ENCODE measurements around the gene EPB41L1.

- TF ChIP-seq, protein P1, sequence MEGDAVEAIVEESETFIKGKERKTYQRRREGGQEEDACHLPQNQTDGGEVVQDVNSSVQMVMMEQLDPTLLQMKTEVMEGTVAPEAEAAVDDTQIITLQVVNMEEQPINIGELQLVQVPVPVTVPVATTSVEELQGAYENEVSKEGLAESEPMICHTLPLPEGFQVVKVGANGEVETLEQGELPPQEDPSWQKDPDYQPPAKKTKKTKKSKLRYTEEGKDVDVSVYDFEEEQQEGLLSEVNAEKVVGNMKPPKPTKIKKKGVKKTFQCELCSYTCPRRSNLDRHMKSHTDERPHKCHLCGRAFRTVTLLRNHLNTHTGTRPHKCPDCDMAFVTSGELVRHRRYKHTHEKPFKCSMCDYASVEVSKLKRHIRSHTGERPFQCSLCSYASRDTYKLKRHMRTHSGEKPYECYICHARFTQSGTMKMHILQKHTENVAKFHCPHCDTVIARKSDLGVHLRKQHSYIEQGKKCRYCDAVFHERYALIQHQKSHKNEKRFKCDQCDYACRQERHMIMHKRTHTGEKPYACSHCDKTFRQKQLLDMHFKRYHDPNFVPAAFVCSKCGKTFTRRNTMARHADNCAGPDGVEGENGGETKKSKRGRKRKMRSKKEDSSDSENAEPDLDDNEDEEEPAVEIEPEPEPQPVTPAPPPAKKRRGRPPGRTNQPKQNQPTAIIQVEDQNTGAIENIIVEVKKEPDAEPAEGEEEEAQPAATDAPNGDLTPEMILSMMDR (conservative IDR thresholded peaks at IDR 0.05) = no peak
- no peak for TF ChIP-seq ZFX (IDR thresholded peaks at IDR 0.05)
Measured at GRCh38 chr20:36170542-36171215, 16.1 kb downstream of the EPB41L1 start.
